Prostate gland (tissue), 2 donors: ENCODE data around the gene NTN5. TPM values are rescaled to one million over a fixed set of nuclear protein-coding genes. Genes with fewer than 3 reads are reported as not detected.
"Not testable (repeated sequence)": the region's sequence is repeated elsewhere in the genome, so short reads cannot be mapped to it uniquely, and the experiment has no call there.

ENCODE experiments used
- DNase-seq: peaks from one replicate; pipeline ENCODE4 v3.0.0-alpha.2; 2019; ENCODE audit warnings: low spot score
- H3K27ac ChIP-seq, 2 donors: fragments of 200-600 bp; sonication (generic); 2 replicates each; pipeline ENCODE4 v1.5.1; 2017 to 2019
- H3K27me3 ChIP-seq: fragments of 200-600 bp; sonication (generic); replicated peaks from 2 replicates; pipeline ENCODE4 v1.5.1; 2019; ENCODE audit not compliant: insufficient read depth
- H3K36me3 ChIP-seq, 2 donors: fragments of 200-600 bp; sonication (generic); 1 replicate in 1 of 2; 2 replicates in 1 of 2; pipeline versions ENCODE4 v1.5.1 to v1.8.1; 2017 to 2019
- H3K4me1 ChIP-seq: fragments of 200-600 bp; sonication (generic); replicated peaks from 2 replicates; pipeline ENCODE4 v1.5.1; 2019
- H3K4me3 ChIP-seq, 2 donors: fragments of 200-600 bp; sonication (generic); 2 replicates each; pipeline ENCODE4 v1.5.1; 2017 to 2019
- H3K9me3 ChIP-seq: fragments of 200-600 bp; sonication (generic); 2 replicates; pipeline ENCODE4 v1.5.1; 2017
- CTCF ChIP-seq, 4 experiments: fragments of 200-600 bp in 2 of 4; fragments of 450-650 bp in 2 of 4; sonication (generic) in 2 of 4; IDR thresholded peaks; 1 replicate in 3 of 4; 2 replicates in 1 of 4; pipeline ENCODE4 v1.5.1; 2016 to 2019; ENCODE audit warnings: antibody characterized with exemption in 4 of 4, mild to moderate bottlenecking in 2 of 4, moderate library complexity in 2 of 4
- POLR2A ChIP-seq: fragments of 450-650 bp; IDR thresholded peaks from one replicate; pipeline ENCODE4 v1.6.1; 2016; ENCODE audit warnings: antibody characterized with exemption, mild to moderate bottlenecking
- POLR2AphosphoS5 ChIP-seq: sonication (generic); formaldehyde crosslinking; IDR thresholded peaks from one replicate; pipeline ENCODE4 v1.6.1; 2017; ENCODE audit warnings: antibody characterized with exemption
- WGBS: methylation state at CpG from one replicate; pipeline ENCODE4 v1.1.5; 2018; 5-methylcytosine and 5-hydroxymethylcytosine counted together
- intact Hi-C: fragments of 100-400 bp; cut with DNase I; formaldehyde crosslinking; loops from one replicate; pipeline ENCODE4 v1.14.2; 2022
- total RNA-seq, 2 donors: library from RNA; depleted of rRNA; stranded (reverse); fragments of >200 nt; gene quantifications; one replicate each; pipeline ENCODE4 v1.1.0, GENCODE V29; 2016

The NTN5 gene
- total RNA-seq, 2 donors from 2014 or later = 0.91 to 2.6 TPM

GRCh38 chr19:48718711-48719231 lies 46.0 kb upstream of the NTN5 start:
- no peak overlapping the region for H3K27ac ChIP-seq
- 70% methylated on average over 15 of the region's 15 CpGs for WGBS

GRCh38 chr19:48718106-48718505 lies 45.3 kb upstream of the NTN5 start:
- 95% methylated on average over 13 of the region's 13 CpGs for WGBS
- DNase-seq, H3K9me3 ChIP-seq, intact Hi-C loops, H3K27me3 ChIP-seq, H3K4me1 ChIP-seq, H3K27ac ChIP-seq, H3K36me3 ChIP-seq, H3K4me3 ChIP-seq: not testable (repeated sequence)

More at GRCh38 chr19:48718711-48719231, 46.0 kb upstream of the NTN5 start:
- no peak for DNase-seq
- Histone ChIP-seq H3K27me3 (no peaks in the 10 kb centered on the region), H3K9me3 (no peaks in the 10 kb centered on the region), H3K36me3 (no peaks in the 10 kb centered on the region), H3K4me1 (peaks cover 8% of the 10 kb centered on the region), H3K4me3 (no peak overlapping the region)
- intact Hi-C loops = no loop called here
- TF ChIP-seq POLR2AphosphoS5 (no peak), POLR2A (no peak), CTCF (IDR thresholded peaks at IDR 0.05) (no peak)

GRCh38 chr19:48716562-48717291 lies 43.9 kb upstream of the NTN5 start:
- peaks cover 8% of the 10 kb centered on the region for H3K4me1 ChIP-seq
- no peaks in the 10 kb centered on the region for H3K9me3 ChIP-seq
- TF ChIP-seq CTCF (IDR thresholded peaks at IDR 0.05) (no peak), POLR2AphosphoS5 (no peak), POLR2A (no peak)
- no peaks in the 10 kb centered on the region for H3K36me3 ChIP-seq
- intact Hi-C loops = no loop called here
- 3% methylated on average over 24 of the region's 24 CpGs for WGBS
- H3K4me3 ChIP-seq = peak overlapping the region; percentile 3 to 16
- no peak for DNase-seq
- no peaks in the 10 kb centered on the region for H3K27me3 ChIP-seq
- peak overlapping the region; percentile 32 to 59 for H3K27ac ChIP-seq

GRCh38 chr19:48715681-48716171 lies 42.9 kb upstream of the NTN5 start:
- H3K36me3 ChIP-seq = no peaks in the 10 kb centered on the region
- TF ChIP-seq POLR2A (no peak), CTCF (IDR thresholded peaks at IDR 0.05) (no peak), POLR2AphosphoS5 (no peak)
- 55% methylated on average over 19 of the region's 19 CpGs for WGBS
- DNase-seq = no peak
- H3K27me3 ChIP-seq = no peaks in the 10 kb centered on the region
- peak overlapping the region; percentile 81 to 88 for H3K27ac ChIP-seq
- H3K4me3 ChIP-seq = no peak overlapping the region
- H3K4me1 ChIP-seq = peaks cover 8% of the 10 kb centered on the region
- intact Hi-C loops = no loop called here
- H3K9me3 ChIP-seq = no peaks in the 10 kb centered on the region

GRCh38 chr19:48714759-48715675 lies 42.2 kb upstream of the NTN5 start:
- no peaks in the 10 kb centered on the region for H3K27me3 ChIP-seq
- H3K27ac ChIP-seq = peak overlapping the region; percentile 81 to 88
- TF ChIP-seq CTCF (IDR thresholded peaks at IDR 0.05) = no peak
- no peak for TF ChIP-seq POLR2A
- TF ChIP-seq POLR2AphosphoS5 = no peak
- H3K4me1 ChIP-seq = peaks cover 8% of the 10 kb centered on the region
- intact Hi-C loops = loop anchor here (5.0 kb wide), 1 partner anchor 73 kb away; no protein-coding TSS in a partner anchor
- no peaks in the 10 kb centered on the region for H3K36me3 ChIP-seq
- H3K9me3 ChIP-seq = no peaks in the 10 kb centered on the region
- no peak for DNase-seq
- WGBS = 50% methylated on average over 26 of the region's 26 CpGs
- H3K4me3 ChIP-seq = peak overlapping the region; percentile 38 to 49
